K562 (cell line): ENCODE results near the gene ATPAF2.

Source experiments
- DNMT1 ChIP-seq: fragments of 450-650 bp; IDR thresholded peaks from 2 replicates; pipeline ENCODE4 v1.6.1; 2016; ENCODE audit warnings: antibody characterized with exemption, mild to moderate bottlenecking
- EP300 ChIP-seq: IDR thresholded peaks from 2 replicates; pipeline ENCODE4 v1.6.1; 2012; ENCODE audit warnings: low read length, improper control_type of control experiment
- JUNB ChIP-seq: fragments of 450-650 bp; formaldehyde crosslinking; conservative IDR thresholded peaks from 2 replicates; pipeline ENCODE4 v1.4.0; 2020; ENCODE audit warnings: mild to moderate bottlenecking
- KLF6 ChIP-seq: fragments of 250-450 bp; sonication (Bioruptor Pico); IDR thresholded peaks from 2 replicates; pipeline ENCODE4 v1.4.0; 2020; ENCODE audit warnings: mild to moderate bottlenecking, moderate library complexity, borderline replicate concordance
- MXI1 ChIP-seq: IDR thresholded peaks from 2 replicates; pipeline ENCODE4 v1.6.1; 2011; ENCODE audit warnings: low read depth, mild to moderate bottlenecking, improper control_type of control experiment, low read length
- TF ChIP-seq, protein P1 (sequence below), 3 experiments: IDR thresholded peaks in 2 of 3; conservative IDR thresholded peaks in 1 of 3; 2 replicates each; pipeline ENCODE4 v1.5.1; 2011 to 2012; ENCODE audit warnings: low read length in 3 of 3, mild to moderate bottlenecking in 3 of 3, control low read depth in 2 of 3, improper control_type of control experiment in 1 of 3, inconsistent platforms in 1 of 3, low read depth in 1 of 3, mixed read lengths in 1 of 3, moderate library complexity in 1 of 3; ENCODE audit not compliant: insufficient read depth in 2 of 3
- TF ChIP-seq, protein P2 (sequence below): fragments of 450-650 bp; formaldehyde crosslinking; IDR thresholded peaks from 2 replicates; pipeline ENCODE4 v1.4.0; 2022; ENCODE audit warnings: mild to moderate bottlenecking, moderate library complexity
- TF ChIP-seq, protein P3 (sequence below): fragments of 150-350 bp; conservative IDR thresholded peaks from 2 replicates; pipeline ENCODE4 v1.6.1; 2014; ENCODE audit warnings: low read length

DNA sequence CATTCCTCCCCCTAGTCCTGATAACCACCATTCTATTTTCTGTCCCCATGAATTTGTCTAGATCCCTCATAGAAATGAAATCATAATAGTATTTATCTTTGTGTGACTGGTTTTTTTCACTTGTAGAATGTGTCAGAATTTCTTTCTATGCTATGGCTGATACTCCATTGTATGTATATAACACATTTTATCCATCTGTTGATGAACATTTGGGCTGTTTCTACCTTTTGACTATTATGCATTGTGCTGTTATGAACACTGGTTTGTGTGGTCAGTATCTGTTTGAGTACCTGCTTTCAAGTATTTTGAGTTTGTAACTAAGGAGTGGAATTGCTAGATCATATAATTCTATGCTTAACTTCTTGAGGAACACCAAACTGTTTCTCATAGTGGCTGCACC is 32.8 kb upstream of the ATPAF2 start:
- TF ChIP-seq KLF6 (CRISPR knock-in tag) (no peak), DNMT1 (no peak), JUNB (no peak), MXI1 (no peak), EP300 (no peak)
- TF ChIP-seq, protein P1, sequence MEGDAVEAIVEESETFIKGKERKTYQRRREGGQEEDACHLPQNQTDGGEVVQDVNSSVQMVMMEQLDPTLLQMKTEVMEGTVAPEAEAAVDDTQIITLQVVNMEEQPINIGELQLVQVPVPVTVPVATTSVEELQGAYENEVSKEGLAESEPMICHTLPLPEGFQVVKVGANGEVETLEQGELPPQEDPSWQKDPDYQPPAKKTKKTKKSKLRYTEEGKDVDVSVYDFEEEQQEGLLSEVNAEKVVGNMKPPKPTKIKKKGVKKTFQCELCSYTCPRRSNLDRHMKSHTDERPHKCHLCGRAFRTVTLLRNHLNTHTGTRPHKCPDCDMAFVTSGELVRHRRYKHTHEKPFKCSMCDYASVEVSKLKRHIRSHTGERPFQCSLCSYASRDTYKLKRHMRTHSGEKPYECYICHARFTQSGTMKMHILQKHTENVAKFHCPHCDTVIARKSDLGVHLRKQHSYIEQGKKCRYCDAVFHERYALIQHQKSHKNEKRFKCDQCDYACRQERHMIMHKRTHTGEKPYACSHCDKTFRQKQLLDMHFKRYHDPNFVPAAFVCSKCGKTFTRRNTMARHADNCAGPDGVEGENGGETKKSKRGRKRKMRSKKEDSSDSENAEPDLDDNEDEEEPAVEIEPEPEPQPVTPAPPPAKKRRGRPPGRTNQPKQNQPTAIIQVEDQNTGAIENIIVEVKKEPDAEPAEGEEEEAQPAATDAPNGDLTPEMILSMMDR (IDR thresholded peaks at IDR 0.05 in 2 of 3, conservative IDR thresholded peaks at IDR 0.05 in 1 of 3; ENCODE audit: insufficient read depth in 2 of 3, low read depth in 1 of 3, low read length in 3 of 3): no peak
- TF ChIP-seq, protein P2, sequence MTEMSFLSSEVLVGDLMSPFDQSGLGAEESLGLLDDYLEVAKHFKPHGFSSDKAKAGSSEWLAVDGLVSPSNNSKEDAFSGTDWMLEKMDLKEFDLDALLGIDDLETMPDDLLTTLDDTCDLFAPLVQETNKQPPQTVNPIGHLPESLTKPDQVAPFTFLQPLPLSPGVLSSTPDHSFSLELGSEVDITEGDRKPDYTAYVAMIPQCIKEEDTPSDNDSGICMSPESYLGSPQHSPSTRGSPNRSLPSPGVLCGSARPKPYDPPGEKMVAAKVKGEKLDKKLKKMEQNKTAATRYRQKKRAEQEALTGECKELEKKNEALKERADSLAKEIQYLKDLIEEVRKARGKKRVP (CRISPR knock-in tag): no peak
- TF ChIP-seq, protein P3, sequence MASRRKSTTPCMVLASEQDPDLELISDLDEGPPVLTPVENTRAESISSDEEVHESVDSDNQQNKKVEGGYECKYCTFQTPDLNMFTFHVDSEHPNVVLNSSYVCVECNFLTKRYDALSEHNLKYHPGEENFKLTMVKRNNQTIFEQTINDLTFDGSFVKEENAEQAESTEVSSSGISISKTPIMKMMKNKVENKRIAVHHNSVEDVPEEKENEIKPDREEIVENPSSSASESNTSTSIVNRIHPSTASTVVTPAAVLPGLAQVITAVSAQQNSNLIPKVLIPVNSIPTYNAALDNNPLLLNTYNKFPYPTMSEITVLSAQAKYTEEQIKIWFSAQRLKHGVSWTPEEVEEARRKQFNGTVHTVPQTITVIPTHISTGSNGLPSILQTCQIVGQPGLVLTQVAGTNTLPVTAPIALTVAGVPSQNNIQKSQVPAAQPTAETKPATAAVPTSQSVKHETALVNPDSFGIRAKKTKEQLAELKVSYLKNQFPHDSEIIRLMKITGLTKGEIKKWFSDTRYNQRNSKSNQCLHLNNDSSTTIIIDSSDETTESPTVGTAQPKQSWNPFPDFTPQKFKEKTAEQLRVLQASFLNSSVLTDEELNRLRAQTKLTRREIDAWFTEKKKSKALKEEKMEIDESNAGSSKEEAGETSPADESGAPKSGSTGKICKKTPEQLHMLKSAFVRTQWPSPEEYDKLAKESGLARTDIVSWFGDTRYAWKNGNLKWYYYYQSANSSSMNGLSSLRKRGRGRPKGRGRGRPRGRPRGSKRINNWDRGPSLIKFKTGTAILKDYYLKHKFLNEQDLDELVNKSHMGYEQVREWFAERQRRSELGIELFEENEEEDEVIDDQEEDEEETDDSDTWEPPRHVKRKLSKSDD: no peak
